ENCODE results near the gene PNP.

PNP gene

DNA sequence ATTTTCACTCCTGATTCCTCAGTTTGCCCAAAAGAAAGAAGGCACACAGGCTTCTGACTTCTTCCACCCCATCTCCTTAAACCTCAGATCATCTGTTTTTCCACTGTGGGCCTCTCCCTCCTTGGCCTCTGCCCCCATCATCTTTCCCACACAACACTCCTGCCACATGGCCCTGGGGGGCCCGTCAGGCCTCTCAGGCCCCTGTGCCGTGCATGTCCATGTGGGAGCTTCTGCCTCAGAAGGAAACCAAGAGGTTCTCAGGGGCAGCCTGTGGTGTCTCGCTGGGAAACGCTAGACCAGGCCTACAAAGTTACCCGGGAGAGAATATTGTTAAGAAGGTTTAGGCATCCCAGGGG, 41.2 kb upstream of the PNP start:
- H3K9ac ChIP-seq (ENCODE audit: low read length), result no peak overlapping the region
- H3F3A ChIP-seq (ENCODE audit: insufficient read depth, low read length), result no peaks in the 10 kb centered on the region
- H3K4me2 ChIP-seq (ENCODE audit: low read depth, low read length), result peak overlapping the region; percentile 65; the same call in 1 of the 2 replicates
- H3K36me3 ChIP-seq (replicated peaks; ENCODE audit: insufficient read depth, low read length), result no peaks in the 10 kb centered on the region
- H3K79me2 ChIP-seq (ENCODE audit: low read length), result no peaks in the 10 kb centered on the region
- peak overlapping the region; percentile 32; the same call in 1 of the 2 replicates for H3K27ac ChIP-seq (ENCODE audit: low read length)
- H3K4me3 ChIP-seq (ENCODE audit: low read length), result no peak overlapping the region
- H3K9me2 ChIP-seq (replicated peaks; ENCODE audit: insufficient read depth, low read length), result no peaks in the 10 kb centered on the region
- no peak for TF ChIP-seq EZH2phosphoT487 (IDR thresholded peaks at IDR 0.05; ENCODE audit: low read length)
- H3K27me3 ChIP-seq (replicated peaks; ENCODE audit: insufficient read depth, low read length), result no peaks in the 10 kb centered on the region
- no peaks in the 10 kb centered on the region for H4K20me1 ChIP-seq (ENCODE audit: insufficient read depth, low read length)
- H3K4me1 ChIP-seq (ENCODE audit: low read length), result peaks cover 9% of the 10 kb centered on the region
- no peak for DNase-seq
- H3K9me3 ChIP-seq (replicated peaks; ENCODE audit: insufficient read depth, low read length), result no peaks in the 10 kb centered on the region
- no peak overlapping the region for H2AFZ ChIP-seq (ENCODE audit: low read length)

GRCh38 chr14:20428802-20429201, 40.4 kb upstream of the PNP start:
- H3K27me3 ChIP-seq (replicated peaks; ENCODE audit: insufficient read depth, low read length), result no peaks in the 10 kb centered on the region
- no peak overlapping the region for H3K27ac ChIP-seq (ENCODE audit: low read length)
- H3F3A ChIP-seq (ENCODE audit: insufficient read depth, low read length), result no peaks in the 10 kb centered on the region

GRCh38 chr14:20429801-20430669, 39.2 kb upstream of the PNP start:
- no peaks in the 10 kb centered on the region for H3F3A ChIP-seq (ENCODE audit: insufficient read depth, low read length)
- H3K9me3 ChIP-seq (replicated peaks; ENCODE audit: insufficient read depth, low read length), result no peaks in the 10 kb centered on the region
- no peaks in the 10 kb centered on the region for H3K27me3 ChIP-seq (replicated peaks; ENCODE audit: insufficient read depth, low read length)
- no peak for DNase-seq
- TF ChIP-seq CTCF (IDR thresholded peaks at IDR 0.05; ENCODE audit: low read length), result no peak
- TF ChIP-seq EZH2phosphoT487 (IDR thresholded peaks at IDR 0.05; ENCODE audit: low read length), result no peak
- no peak for TF ChIP-seq EZH2 (optimal IDR thresholded peaks at IDR 0.05; ENCODE audit: low read depth, low read length)
- H3K4me3 ChIP-seq (ENCODE audit: low read length), result no peak overlapping the region
- H3K4me2 ChIP-seq (ENCODE audit: low read depth, low read length), result no peak overlapping the region
- no peaks in the 10 kb centered on the region for H3K9me2 ChIP-seq (replicated peaks; ENCODE audit: insufficient read depth, low read length)
- H3K4me1 ChIP-seq (ENCODE audit: low read length), result peaks cover 9% of the 10 kb centered on the region
- no peaks in the 10 kb centered on the region for H3K79me2 ChIP-seq (ENCODE audit: low read length)
- no peak overlapping the region for H3K27ac ChIP-seq (ENCODE audit: low read length)
- no peak overlapping the region for H2AFZ ChIP-seq (ENCODE audit: low read length)
- H4K20me1 ChIP-seq (ENCODE audit: insufficient read depth, low read length), result no peaks in the 10 kb centered on the region
- H3K36me3 ChIP-seq (replicated peaks; ENCODE audit: insufficient read depth, low read length), result no peaks in the 10 kb centered on the region
- H3K9ac ChIP-seq (ENCODE audit: low read length), result no peak overlapping the region

More at GRCh38 chr14:20428802-20429201, 40.4 kb upstream of the PNP start:
- H3K79me2 ChIP-seq (ENCODE audit: low read length), result no peaks in the 10 kb centered on the region
- no peaks in the 10 kb centered on the region for H4K20me1 ChIP-seq (ENCODE audit: insufficient read depth, low read length)
- no peak overlapping the region for H3K9ac ChIP-seq (ENCODE audit: low read length)
- no peak overlapping the region for H3K4me2 ChIP-seq (ENCODE audit: low read depth, low read length)
- H3K36me3 ChIP-seq (replicated peaks; ENCODE audit: insufficient read depth, low read length), result no peaks in the 10 kb centered on the region
- no peaks in the 10 kb centered on the region for H3K9me3 ChIP-seq (replicated peaks; ENCODE audit: insufficient read depth, low read length)
- no peaks in the 10 kb centered on the region for H3K9me2 ChIP-seq (replicated peaks; ENCODE audit: insufficient read depth, low read length)
- DNase-seq, result no peak
- H3K4me3 ChIP-seq (ENCODE audit: low read length), result no peak overlapping the region
- peaks cover 9% of the 10 kb centered on the region for H3K4me1 ChIP-seq (ENCODE audit: low read length)
- no peak overlapping the region for H2AFZ ChIP-seq (ENCODE audit: low read length)
- TF ChIP-seq CTCF (IDR thresholded peaks at IDR 0.05; ENCODE audit: low read length) (no peak), EZH2 (optimal IDR thresholded peaks at IDR 0.05; ENCODE audit: low read depth, low read length) (no peak), EZH2phosphoT487 (IDR thresholded peaks at IDR 0.05; ENCODE audit: low read length) (no peak)

All from MM.1S (cell line).